CD14-positive monocyte (primary cell): ENCODE measurements around the gene SPIRE1. TPM values are rescaled to one million over a fixed set of nuclear protein-coding genes. Genes with fewer than 3 reads are reported as not detected.

Experiments used
- DNase-seq, 3 donors: peaks; one replicate each; pipeline ENCODE4 v3.0.0-alpha.2; 2011 to 2022
- H2AFZ ChIP-seq: 2 replicates; pipeline ENCODE4 v1.6.0; 2012; ENCODE audit warnings: mild to moderate bottlenecking, low read depth, low read length, inconsistent platforms; ENCODE audit not compliant: insufficient read depth, poor library complexity, severe bottlenecking
- H3K27ac ChIP-seq, 2 donors: 1 replicate in 1 of 2; 2 replicates in 1 of 2; pipeline ENCODE4 v1.5.1; 2012 to 2013; ENCODE audit warnings: low read length in 2 of 2, control low read depth in 1 of 2, inconsistent platforms in 1 of 2, low read depth in 1 of 2, mild to moderate bottlenecking in 1 of 2
- H3K27me3 ChIP-seq, 2 donors: one replicate each; pipeline versions ENCODE4 v1.6.0 to v1.6.1; 2011 to 2013; ENCODE audit warnings: low read length in 2 of 2; ENCODE audit not compliant: control insufficient read depth in 2 of 2, insufficient read depth in 2 of 2
- H3K36me3 ChIP-seq, 2 donors: replicated peaks in 1 of 2; 1 replicate in 1 of 2; 2 replicates in 1 of 2; pipeline versions ENCODE4 v1.5.1 to v1.6.1; 2012 to 2013; ENCODE audit warnings: low read length in 2 of 2, control low read depth in 1 of 2, inconsistent platforms in 1 of 2, mild to moderate bottlenecking in 1 of 2; ENCODE audit not compliant: insufficient read depth in 2 of 2, control insufficient read depth in 1 of 2
- H3K4me1 ChIP-seq, 2 donors: 1 replicate in 1 of 2; 2 replicates in 1 of 2; pipeline versions ENCODE4 v1.5.1 to v1.6.1; 2012 to 2013; ENCODE audit warnings: low read length in 2 of 2, control low read depth in 1 of 2, inconsistent platforms in 1 of 2, mild to moderate bottlenecking in 1 of 2, moderate library complexity in 1 of 2; ENCODE audit not compliant: insufficient read depth in 2 of 2, control insufficient read depth in 1 of 2
- H3K4me2 ChIP-seq: replicated peaks from 2 replicates; pipeline ENCODE3; 2012; ENCODE audit warnings: low read length, moderate library complexity, mild to moderate bottlenecking; ENCODE audit not compliant: poor library complexity, severe bottlenecking; ENCODE audit errors: extremely low read depth
- H3K4me3 ChIP-seq, 3 experiments: fragments of 200-600 bp in 1 of 3; sonication (generic) in 1 of 3; replicated peaks in 1 of 3; 1 replicate in 2 of 3; 2 replicates in 1 of 3; pipeline ENCODE4 v1.5.1; 2011 to 2013; ENCODE audit warnings: low read length in 3 of 3, mild to moderate bottlenecking in 3 of 3, control low read depth in 2 of 3, low read depth in 2 of 3, inconsistent platforms in 1 of 3, moderate library complexity in 1 of 3
- H3K79me2 ChIP-seq: 2 replicates; pipeline ENCODE4 v1.6.0; 2012; ENCODE audit warnings: mild to moderate bottlenecking, control low read depth, inconsistent platforms, low read length, moderate library complexity; ENCODE audit not compliant: insufficient read depth
- H3K9ac ChIP-seq: 2 replicates; pipeline ENCODE4 v1.6.0; 2017; ENCODE audit warnings: low read length, mild to moderate bottlenecking; ENCODE audit not compliant: insufficient read depth, poor library complexity, severe bottlenecking
- H3K9me3 ChIP-seq, 2 donors: replicated peaks in 1 of 2; 1 replicate in 1 of 2; 2 replicates in 1 of 2; pipeline versions ENCODE4 v1.5.1 to v1.6.1; 2012 to 2013; ENCODE audit warnings: low read length in 2 of 2, control low read depth in 1 of 2; ENCODE audit not compliant: control insufficient read depth in 1 of 2, insufficient read depth in 1 of 2
- H4K20me1 ChIP-seq: 2 replicates; pipeline ENCODE4 v1.6.0; 2012; ENCODE audit warnings: mild to moderate bottlenecking, low read length, control low read depth, moderate library complexity; ENCODE audit not compliant: insufficient read depth
- H3K27ac Mint-ChIP-seq, 7 donors: one replicate each; pipeline ENCODE4 v1.8.0; 2020; ENCODE audit warnings: mild to moderate bottlenecking in 7 of 7, mixed read lengths in 7 of 7, moderate library complexity in 6 of 7, inconsistent platforms in 2 of 7
- H3K27me3 Mint-ChIP-seq, 3 donors: one replicate each; pipeline ENCODE4 v1.8.0; 2021 to 2022; ENCODE audit warnings: low read depth in 3 of 3, mild to moderate bottlenecking in 3 of 3, mixed read lengths in 3 of 3, moderate library complexity in 3 of 3, inconsistent platforms in 1 of 3
- H3K36me3 Mint-ChIP-seq, 2 donors: one replicate each; pipeline ENCODE4 v1.8.0; 2020; ENCODE audit warnings: mixed read lengths in 2 of 2, inconsistent platforms in 1 of 2, mild to moderate bottlenecking in 1 of 2
- H3K4me1 Mint-ChIP-seq: one replicate; pipeline ENCODE4 v1.8.0; 2020; ENCODE audit warnings: mild to moderate bottlenecking, mixed read lengths
- H3K4me3 Mint-ChIP-seq, 2 donors: one replicate each; pipeline ENCODE4 v1.8.0; 2020; ENCODE audit warnings: mild to moderate bottlenecking in 2 of 2, mixed read lengths in 2 of 2, moderate library complexity in 1 of 2
- H3K9me3 Mint-ChIP-seq, 7 donors: one replicate each; pipeline ENCODE4 v1.8.0; 2020 to 2022; ENCODE audit warnings: mixed read lengths in 7 of 7, mild to moderate bottlenecking in 6 of 7, moderate library complexity in 6 of 7, inconsistent platforms in 2 of 7
- WGBS: methylation state at CpG from one replicate; pipeline ENCODE4 v1.1.5; 2013; ENCODE audit warnings: missing lambda C conversion rate; ENCODE audit not compliant: insufficient coverage; 5-methylcytosine and 5-hydroxymethylcytosine counted together
- intact Hi-C, 2 donors: fragments of 100-400 bp; cut with micrococcal nuclease; formaldehyde crosslinking; loops; one replicate each; pipeline versions ENCODE4 v1.15.0 to v1.15.1; 2023
- polyA plus RNA-seq, 3 donors: library from polyadenylated mRNA; depleted of rRNA in 1 of 3; unstranded in 2 of 3; stranded (reverse) in 1 of 3; fragments of 300-500 nt in 2 of 3; fragments of >200 nt in 1 of 3; fragmentation: Illumina TruSeq in 2 of 3; gene quantifications; 1 replicate in 2 of 3; 2 replicates in 1 of 3; pipeline ENCODE4 v1.2.3, GENCODE V29; 2012 to 2021
- TF ChIP-seq, protein P1 (sequence below): fragments of 200-600 bp; IDR thresholded peaks from one replicate; pipeline ENCODE4 v1.8.0; 2022; ENCODE audit warnings: antibody characterized with exemption, mild to moderate bottlenecking

Gene SPIRE1
- polyA plus RNA-seq, 3 donors, result 1.7 to 1.9 (median 1.8) TPM

DNA sequence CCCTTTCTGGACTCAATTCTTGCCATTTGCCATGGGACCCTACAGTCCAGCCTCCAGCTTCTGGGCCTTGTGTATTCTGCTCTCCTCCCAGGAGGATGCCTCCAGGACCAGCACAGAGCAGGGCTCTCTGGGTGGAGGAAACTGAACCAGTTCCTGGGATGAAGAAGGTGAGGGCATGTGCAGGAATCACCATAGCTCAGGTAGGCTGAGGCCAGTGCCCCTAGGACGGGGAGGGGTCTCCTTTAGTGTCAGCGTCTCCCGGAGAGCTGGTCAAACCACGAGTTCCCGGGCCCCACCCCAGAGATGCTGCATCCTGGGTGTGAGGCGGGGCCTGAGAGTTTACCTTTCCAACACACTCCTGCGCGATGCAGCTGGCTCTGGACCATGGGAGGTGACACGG, 256.0 kb downstream of the SPIRE1 start:
- no peak for DNase-seq
- no peak overlapping the region for H3K4me3 ChIP-seq
- H3K36me3 Mint-ChIP-seq, result no peaks in the 10 kb centered on the region
- no peak overlapping the region for H3K4me3 Mint-ChIP-seq
- H3K27me3 ChIP-seq, result peaks cover 13 to 20% of the 10 kb centered on the region in 2 donors
- H3K79me2 ChIP-seq, result no peaks in the 10 kb centered on the region
- H3K4me1 ChIP-seq, result peaks cover 2% of the 10 kb centered on the region in 2 donors
- 83% methylated on average over 6 of the region's 9 CpGs for WGBS
- peaks cover 0 to 1% (median 0%) of the 10 kb centered on the region in 7 donors for H3K9me3 Mint-ChIP-seq
- no peaks in the 10 kb centered on the region for H3K9me3 ChIP-seq
- H2AFZ ChIP-seq, result peak overlapping the region; percentile 6
- no peak overlapping the region for H3K27ac ChIP-seq
- intact Hi-C loops, result no loop called here
- H3K27me3 Mint-ChIP-seq, result peaks cover 25 to 33% (median 30%) of the 10 kb centered on the region in 3 donors
- no peak overlapping the region for H3K4me2 ChIP-seq
- H3K36me3 ChIP-seq, result no peaks in the 10 kb centered on the region
- no peak overlapping the region for H3K27ac Mint-ChIP-seq
- H4K20me1 ChIP-seq, result no peaks in the 10 kb centered on the region
- no peak overlapping the region for H3K9ac ChIP-seq
- TF ChIP-seq, protein P1, sequence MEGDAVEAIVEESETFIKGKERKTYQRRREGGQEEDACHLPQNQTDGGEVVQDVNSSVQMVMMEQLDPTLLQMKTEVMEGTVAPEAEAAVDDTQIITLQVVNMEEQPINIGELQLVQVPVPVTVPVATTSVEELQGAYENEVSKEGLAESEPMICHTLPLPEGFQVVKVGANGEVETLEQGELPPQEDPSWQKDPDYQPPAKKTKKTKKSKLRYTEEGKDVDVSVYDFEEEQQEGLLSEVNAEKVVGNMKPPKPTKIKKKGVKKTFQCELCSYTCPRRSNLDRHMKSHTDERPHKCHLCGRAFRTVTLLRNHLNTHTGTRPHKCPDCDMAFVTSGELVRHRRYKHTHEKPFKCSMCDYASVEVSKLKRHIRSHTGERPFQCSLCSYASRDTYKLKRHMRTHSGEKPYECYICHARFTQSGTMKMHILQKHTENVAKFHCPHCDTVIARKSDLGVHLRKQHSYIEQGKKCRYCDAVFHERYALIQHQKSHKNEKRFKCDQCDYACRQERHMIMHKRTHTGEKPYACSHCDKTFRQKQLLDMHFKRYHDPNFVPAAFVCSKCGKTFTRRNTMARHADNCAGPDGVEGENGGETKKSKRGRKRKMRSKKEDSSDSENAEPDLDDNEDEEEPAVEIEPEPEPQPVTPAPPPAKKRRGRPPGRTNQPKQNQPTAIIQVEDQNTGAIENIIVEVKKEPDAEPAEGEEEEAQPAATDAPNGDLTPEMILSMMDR, result no peak
- H3K4me1 Mint-ChIP-seq, result peaks cover 21% of the 10 kb centered on the region

DNA sequence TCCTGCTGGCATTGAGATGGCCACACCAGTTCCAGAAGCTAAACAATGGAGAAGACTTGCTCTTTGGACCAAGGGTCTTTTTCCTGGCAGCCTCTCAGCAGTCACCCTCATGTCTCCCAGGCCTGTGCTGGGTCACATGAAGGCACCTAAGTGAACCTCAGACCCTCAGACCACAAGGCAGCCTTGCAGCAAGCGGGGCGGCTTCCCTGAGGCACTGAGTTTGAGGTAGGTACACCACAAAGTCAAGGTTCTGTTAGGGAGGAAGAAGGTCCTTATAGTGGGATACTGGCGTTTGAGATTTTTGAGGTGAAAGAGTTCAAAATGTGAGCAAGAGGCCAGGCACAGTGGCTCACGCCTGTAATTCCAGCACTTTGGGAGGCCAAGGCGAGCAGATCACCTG, 258.7 kb downstream of the SPIRE1 start:
- Mint-ChIP-seq H3K4me1 (peaks cover 21% of the 10 kb centered on the region), H3K36me3 (no peaks in the 10 kb centered on the region), H3K4me3 (no peak overlapping the region), H3K27ac (no peak overlapping the region), H3K9me3 (no peaks in the 10 kb centered on the region), H3K27me3 (peaks cover 6 to 11% (median 10%) of the 10 kb centered on the region in 3 donors)
- TF ChIP-seq, protein P1, result no peak
- Histone ChIP-seq H3K9ac (no peak overlapping the region), H3K36me3 (no peaks in the 10 kb centered on the region), H3K27me3 (no peaks in the 10 kb centered on the region), H3K79me2 (no peaks in the 10 kb centered on the region), H3K9me3 (no peaks in the 10 kb centered on the region), H3K4me1 (no peaks in the 10 kb centered on the region), H3K27ac (no peak overlapping the region), H4K20me1 (no peaks in the 10 kb centered on the region), H3K4me3 (no peak overlapping the region), H3K4me2 (no peak overlapping the region), H2AFZ (no peak overlapping the region)
- WGBS, result 93% methylated on average over 3 of the region's 5 CpGs
- intact Hi-C loops, result no loop called here
- DNase-seq, result no peak
